ENCODE measurements around the gene FBRSL1. TPM values are rescaled to one million over a fixed set of nuclear protein-coding genes. Genes with fewer than 3 reads are reported as not detected.

The FBRSL1 gene
- polyA plus RNA-seq, 1 of the 3 experiments (the other 2 are of a cell fraction), result 5.5 TPM

- no peak for TF ChIP-seq POLR2AphosphoS5 (IDR thresholded peaks at IDR 0.05; ENCODE audit: low read depth, low read length)
- TF ChIP-seq FOSL2 (IDR thresholded peaks at IDR 0.05; ENCODE audit: borderline replicate concordance, low read depth), result no peak
- TF ChIP-seq ZBTB33 (IDR thresholded peaks at IDR 0.05; ENCODE audit: borderline replicate concordance, low read depth), result no peak
- TF ChIP-seq PBX3 (IDR thresholded peaks at IDR 0.05), result no peak
Measured at GRCh38 chr12:132517740-132518100, 27.8 kb downstream of the FBRSL1 start (continued).

DNA sequence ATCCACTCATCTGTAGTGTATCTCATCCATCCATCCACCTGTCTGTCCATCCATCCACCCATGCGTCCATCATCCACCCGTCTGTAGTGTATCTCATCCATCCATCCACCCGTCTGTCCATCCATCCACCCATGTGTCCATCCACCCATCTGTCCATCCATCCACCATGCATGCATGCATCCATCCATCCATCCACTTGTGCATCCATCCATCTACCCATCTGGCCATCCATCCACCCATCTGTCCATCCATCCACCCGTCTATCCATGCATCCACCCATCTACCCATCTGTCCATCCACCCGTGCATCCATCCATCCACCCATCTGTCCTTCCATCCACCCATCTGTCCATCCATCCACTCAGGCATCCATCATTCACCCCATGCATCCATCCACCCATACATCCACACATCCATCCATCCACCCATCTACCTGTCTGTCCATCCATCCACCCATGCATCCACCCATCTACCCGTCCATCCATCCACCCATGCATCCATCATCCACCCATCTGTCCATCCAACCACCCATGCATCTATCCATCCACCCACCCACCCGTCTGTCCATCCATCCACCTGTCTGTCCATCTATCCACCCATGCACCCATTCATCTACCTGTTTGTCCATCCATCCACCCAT lies 28.5 kb downstream of the FBRSL1 start:
- Histone ChIP-seq H3K36me3 (replicated peaks in 1 of 2; ENCODE audit: control insufficient read depth in 1 of 2, insufficient read depth in 2 of 2, low read length in 1 of 2) (peaks cover 0 to 8% of the 10 kb centered on the region in 2 experiments), H3F3A (replicated peaks; ENCODE audit: insufficient read depth) (no peaks in the 10 kb centered on the region), H2AFZ (ENCODE audit: low read depth) (no peak overlapping the region), H3K4me1 (ENCODE audit: control insufficient read depth in 1 of 2, insufficient read depth in 2 of 2, low read depth in 1 of 2, low read length in 1 of 2) (no peaks in the 10 kb centered on the region; a peak in 1 of 4 replicates), H3K4me2 (no peak overlapping the region), H3K4me3 (ENCODE audit: low read depth in 2 of 2, low read length in 1 of 2) (no peak overlapping the region), H3K27ac (ENCODE audit: low read depth in 2 of 2, low read length in 1 of 2) (no peak overlapping the region), H4K20me1 (ENCODE audit: insufficient read depth) (peaks cover 37% of the 10 kb centered on the region), H3K27me3 (ENCODE audit: insufficient read depth) (no peaks in the 10 kb centered on the region), H3K79me2 (ENCODE audit: insufficient read depth) (no peaks in the 10 kb centered on the region), H3K9me3 (no peaks in the 10 kb centered on the region), H3K9me2 (no peaks in the 10 kb centered on the region), H3K9ac (no peak overlapping the region)
- ChIA-PET CTCF (interaction anchor here (1.1 to 12.4 kb wide), 3 partner anchors 11 to 101 kb away, joined by 3 to 149 read pairs (median 5); no protein-coding TSS in a partner anchor), POLR2A (no interaction called here)
- TF ChIP-seq EP300 (IDR thresholded peaks at IDR 0.05; ENCODE audit: borderline replicate concordance in 1 of 2, low read depth in 1 of 2, low read length in 1 of 2) (no peak), ELF1 (IDR thresholded peaks at IDR 0.05) (no peak), GABPA (IDR thresholded peaks at IDR 0.05; ENCODE audit: low read depth) (no peak), CHD2 (IDR thresholded peaks at IDR 0.05; ENCODE audit: low read length, partially characterized antibody) (no peak), REST (IDR thresholded peaks at IDR 0.05; ENCODE audit: low read depth, low read length) (no peak), NRF1 (IDR thresholded peaks at IDR 0.05; ENCODE audit: low read depth, low read length) (no peak), SMC3 (IDR thresholded peaks at IDR 0.05; ENCODE audit: low read depth, low read length) (no peak), EZH2phosphoT487 (IDR thresholded peaks at IDR 0.05; ENCODE audit: borderline replicate concordance, low read depth) (no peak), POLR2AphosphoS5 (IDR thresholded peaks at IDR 0.05; ENCODE audit: low read depth, low read length) (no peak), ZBTB33 (IDR thresholded peaks at IDR 0.05; ENCODE audit: borderline replicate concordance, low read depth) (no peak), RAD21 (IDR thresholded peaks at IDR 0.05; ENCODE audit: low read length) (no peak)
- TF ChIP-seq, protein P1, sequence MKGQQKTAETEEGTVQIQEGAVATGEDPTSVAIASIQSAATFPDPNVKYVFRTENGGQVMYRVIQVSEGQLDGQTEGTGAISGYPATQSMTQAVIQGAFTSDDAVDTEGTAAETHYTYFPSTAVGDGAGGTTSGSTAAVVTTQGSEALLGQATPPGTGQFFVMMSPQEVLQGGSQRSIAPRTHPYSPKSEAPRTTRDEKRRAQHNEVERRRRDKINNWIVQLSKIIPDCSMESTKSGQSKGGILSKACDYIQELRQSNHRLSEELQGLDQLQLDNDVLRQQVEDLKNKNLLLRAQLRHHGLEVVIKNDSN (IDR thresholded peaks at IDR 0.05; ENCODE audit: borderline replicate concordance, low read depth), result no peak
- TF ChIP-seq, protein P2, sequence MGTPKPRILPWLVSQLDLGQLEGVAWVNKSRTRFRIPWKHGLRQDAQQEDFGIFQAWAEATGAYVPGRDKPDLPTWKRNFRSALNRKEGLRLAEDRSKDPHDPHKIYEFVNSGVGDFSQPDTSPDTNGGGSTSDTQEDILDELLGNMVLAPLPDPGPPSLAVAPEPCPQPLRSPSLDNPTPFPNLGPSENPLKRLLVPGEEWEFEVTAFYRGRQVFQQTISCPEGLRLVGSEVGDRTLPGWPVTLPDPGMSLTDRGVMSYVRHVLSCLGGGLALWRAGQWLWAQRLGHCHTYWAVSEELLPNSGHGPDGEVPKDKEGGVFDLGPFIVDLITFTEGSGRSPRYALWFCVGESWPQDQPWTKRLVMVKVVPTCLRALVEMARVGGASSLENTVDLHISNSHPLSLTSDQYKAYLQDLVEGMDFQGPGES (IDR thresholded peaks at IDR 0.05; ENCODE audit: low read depth, low read length), result no peak
- DNase-seq, result no peak
- 96% methylated on average over 7 of the region's 7 CpGs for WGBS (ENCODE audit: low lambda C conversion rate)

All from SK-N-SH (cell line).